ENCODE data around the gene DGAT2L6.

GRCh38 chrX:70175338-70175737, 1.9 kb upstream of the DGAT2L6 start:
- no peak for TF ChIP-seq CTCF (IDR thresholded peaks at IDR 0.05)
- no peak for TF ChIP-seq POLR2A (IDR thresholded peaks at IDR 0.05)
